Panc1 (cell line): ENCODE data around the gene COL11A1. TPM values are rescaled to one million over a fixed set of nuclear protein-coding genes. Genes with fewer than 3 reads are reported as not detected.

ENCODE experiments used
- ATAC-seq: fragments of 200-7000 bp; cut with Tn5 transposase; 2 replicates; pipeline ENCODE4 v1.9.1; 2020; ENCODE audit warnings: mild to moderate bottlenecking, moderate library complexity
- BruUV-seq: library from RNA; stranded (reverse); fragments of 400-500 nt; replicated peaks from 2 replicates; lab custom pipeline; 2021; lab: Mats Ljungman, UMichigan
- CTCF ChIA-PET: fragments of 300-600 bp; sonication (Branson Sonifier 250); formaldehyde crosslinking; loops from one replicate; lab custom pipeline; 2022; ENCODE audit warnings: antibody characterized with exemption; lab: Charles Lee
- POLR2A ChIA-PET: fragments of 300-600 bp; sonication (Branson Sonifier 250); formaldehyde crosslinking; loops from one replicate; lab custom pipeline; 2022; ENCODE audit warnings: antibody characterized with exemption; lab: Charles Lee
- DNase-seq: peaks from one replicate; pipeline ENCODE4 v3.0.0-alpha.2; 2010; ENCODE audit warnings: low read depth, low spot score
- H3K27ac ChIP-seq: 2 replicates; pipeline ENCODE4 v1.5.1; 2011; ENCODE audit warnings: mild to moderate bottlenecking, low read length, inconsistent platforms
- H3K27me3 ChIP-seq: fragments of 200-500 bp; sonication (Bioruptor generic); 2 replicates; pipeline ENCODE4 v1.6.0; 2014; ENCODE audit warnings: low read length, inconsistent platforms; ENCODE audit not compliant: control insufficient read depth, insufficient read depth
- H3K36me3 ChIP-seq: fragments of 200-500 bp; sonication (Bioruptor generic); 2 replicates; pipeline ENCODE4 v1.5.1; 2014; ENCODE audit warnings: inconsistent platforms, mild to moderate bottlenecking, low read length, moderate library complexity; ENCODE audit not compliant: control insufficient read depth, insufficient read depth
- H3K4me1 ChIP-seq: 2 replicates; pipeline ENCODE4 v1.5.1; 2011; ENCODE audit warnings: inconsistent platforms, mild to moderate bottlenecking, low read length, moderate library complexity; ENCODE audit not compliant: control insufficient read depth, insufficient read depth
- H3K4me3 ChIP-seq, 2 experiments: 2 replicates each; pipeline ENCODE4 v1.5.1; 2011 to 2012; ENCODE audit warnings: low read depth in 2 of 2, low read length in 2 of 2, mild to moderate bottlenecking in 2 of 2, inconsistent platforms in 1 of 2, moderate library complexity in 1 of 2
- H3K9me3 ChIP-seq: fragments of 200-500 bp; sonication (Bioruptor generic); 2 replicates; pipeline ENCODE4 v1.5.1; 2014; ENCODE audit warnings: low read depth, mild to moderate bottlenecking, inconsistent platforms, low read length, moderate library complexity; ENCODE audit not compliant: control insufficient read depth, insufficient read depth
- CTCF ChIP-seq: fragments of 450-650 bp; IDR thresholded peaks from 2 replicates; pipeline ENCODE4 v1.5.1; 2017; ENCODE audit warnings: mild to moderate bottlenecking
- POLR2AphosphoS5 ChIP-seq: IDR thresholded peaks from 2 replicates; pipeline ENCODE4 v1.6.1; 2012; ENCODE audit warnings: mild to moderate bottlenecking, low read depth, low read length, moderate library complexity
- REST ChIP-seq, 2 experiments: IDR thresholded peaks; 2 replicates each; pipeline ENCODE4 v1.6.1; 2011 to 2012; ENCODE audit warnings: low read depth in 2 of 2, control low read depth in 1 of 2, low read length in 1 of 2, mild to moderate bottlenecking in 1 of 2, moderate library complexity in 1 of 2; ENCODE audit not compliant: insufficient read depth in 1 of 2
- SIN3A ChIP-seq: IDR thresholded peaks from 2 replicates; pipeline ENCODE4 v1.6.1; 2012; ENCODE audit warnings: low read depth, mild to moderate bottlenecking, low read length, moderate library complexity, borderline replicate concordance; ENCODE audit not compliant: insufficient read depth
- TCF7L2 ChIP-seq: IDR thresholded peaks from 2 replicates; pipeline ENCODE4 v1.6.1; 2011; ENCODE audit warnings: mild to moderate bottlenecking, low read depth, low read length, inconsistent platforms
- in situ Hi-C: cut with HindIII; loops from 2 replicates; pipeline ENCODE4 v1.10.0; 2016; ENCODE audit warnings: low sequenced_read_pairs, low pct_unique_long_range_greater_than_20kb
- intact Hi-C: fragments of 100-400 bp; cut with micrococcal nuclease; formaldehyde crosslinking; loops from one replicate; pipeline ENCODE4 v1.10.0; 2022; ENCODE audit not compliant: unreplicated experiment
- total RNA-seq: library from RNA; stranded (reverse); gene quantifications from one replicate; pipeline ENCODE4 v1.2.1, GENCODE V29; 2021; ENCODE audit not compliant: unreplicated experiment

COL11A1 gene
- total RNA-seq, 1 experiment from 2014 or later, result 106 TPM

GRCh38 chr1:103087256-103087655 lies 21.1 kb downstream of the COL11A1 start:
- TF ChIP-seq CTCF, result no peak
- ChIA-PET POLR2A (no interaction called here), CTCF (no interaction called here)
- Histone ChIP-seq H3K27ac (no peak overlapping the region), H3K9me3 (no peaks in the 10 kb centered on the region), H3K4me3 (no peak overlapping the region), H3K4me1 (no peaks in the 10 kb centered on the region; the same call in 1 of the 2 replicates), H3K27me3 (no peaks in the 10 kb centered on the region), H3K36me3 (no peaks in the 10 kb centered on the region)
- intact Hi-C loops (no loop called here), in situ Hi-C loops (no loop called here)
- ATAC-seq (no peak), DNase-seq (no peak)
- no TSS peak for BruUV-seq

GRCh38 chr1:103084181-103084580 lies 24.1 kb downstream of the COL11A1 start:
- no TSS peak for BruUV-seq
- in situ Hi-C loops (no loop called here), intact Hi-C loops (no loop called here)
- TF ChIP-seq TCF7L2 (no peak), POLR2AphosphoS5 (no peak), REST (IDR thresholded peaks at IDR 0.05; ENCODE audit: insufficient read depth in 1 of 2, low read depth in 2 of 2, low read length in 1 of 2) (no peak), SIN3A (no peak), CTCF (no peak)
- POLR2A ChIA-PET, result no interaction called here
- Histone ChIP-seq H3K4me3 (no peak overlapping the region), H3K27me3 (no peaks in the 10 kb centered on the region), H3K4me1 (no peaks in the 10 kb centered on the region; the same call in 1 of the 2 replicates), H3K9me3 (no peaks in the 10 kb centered on the region), H3K36me3 (no peaks in the 10 kb centered on the region; the same call in 1 of the 2 replicates), H3K27ac (no peak overlapping the region)
- no peak for DNase-seq
- CTCF ChIA-PET, result no interaction called here
- no peak for ATAC-seq
